Midbrain (tissue), 1 donor: ENCODE results near the gene PER1.

ENCODE experiments used
- DNase-seq: peaks from one replicate; lab custom pipeline; 2025; lab: John Stamatoyannopoulos, UW

PER1 gene

DNA sequence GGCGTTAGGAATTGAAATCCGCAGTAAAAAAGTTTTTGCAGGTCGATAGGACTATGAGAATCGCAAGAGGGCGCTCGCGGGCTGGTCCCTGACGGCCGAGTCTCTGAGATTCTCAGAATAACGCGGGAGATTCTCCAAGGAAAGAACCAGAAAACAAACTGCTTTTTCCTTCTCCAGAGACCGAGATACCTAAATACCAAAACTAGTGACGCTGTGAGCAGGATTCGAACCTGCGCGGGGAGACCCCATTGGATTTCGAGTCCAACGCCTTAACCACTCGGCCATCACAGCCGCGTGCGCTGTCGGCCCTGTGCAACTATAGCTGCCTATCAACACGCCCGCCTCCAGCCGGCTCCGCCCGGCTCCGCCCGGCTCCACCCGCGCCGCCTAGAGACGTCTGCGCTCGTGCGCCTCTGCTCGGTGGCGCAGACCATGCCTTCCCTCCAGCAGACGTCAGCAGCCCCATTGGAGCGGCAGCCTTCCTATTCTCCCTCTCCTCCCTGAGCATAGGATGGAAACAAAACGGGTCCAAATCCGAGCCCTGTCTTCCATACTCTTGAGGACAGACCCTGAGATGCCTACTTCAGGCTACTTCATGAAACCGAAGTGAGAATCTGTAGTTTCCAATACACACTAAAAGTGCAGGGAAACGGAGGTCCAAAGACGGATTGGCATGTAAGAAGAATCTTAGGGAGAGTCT is 13.4 kb downstream of the PER1 start:
- DNase-seq = peak; percentile 97

DNA sequence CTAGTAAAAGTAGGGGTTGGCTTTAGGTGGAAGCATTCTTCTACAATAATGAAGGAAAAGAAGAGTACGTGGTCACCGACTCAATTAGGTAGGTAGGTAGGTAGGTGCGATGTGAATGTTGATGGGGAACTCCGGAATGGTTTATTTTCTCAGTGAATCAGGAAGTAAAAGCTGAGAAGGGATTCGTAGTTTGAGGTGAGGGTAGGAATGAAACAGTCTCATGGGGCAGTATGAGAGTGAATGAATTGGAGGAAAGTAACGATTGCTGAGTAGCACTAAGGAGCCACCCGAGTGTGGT is 13.9 kb downstream of the PER1 start:
- no peak for DNase-seq

GRCh38 chr17:8137645-8138373 is 14.4 kb downstream of the PER1 start:
- no peak for DNase-seq

DNA sequence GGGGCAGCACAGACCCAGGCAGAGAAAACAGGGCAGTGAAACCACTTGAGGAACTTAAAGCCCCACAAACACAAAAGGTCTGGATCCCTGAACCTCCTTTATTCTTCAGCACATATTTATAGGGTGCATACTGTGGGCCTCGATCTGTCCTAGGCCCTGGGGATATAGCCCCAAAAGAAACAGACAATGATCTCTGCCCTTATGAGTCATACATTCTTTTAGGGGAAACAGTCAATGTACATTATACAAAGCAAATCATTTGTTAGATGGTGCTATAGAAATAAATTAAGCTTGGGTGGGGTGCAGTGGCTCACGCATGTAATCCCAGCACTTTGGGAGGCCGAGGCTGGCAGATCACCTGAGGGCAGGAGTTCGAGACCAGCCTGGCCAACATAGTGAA is 18.3 kb downstream of the PER1 start:
- DNase-seq = no peak

- DNase-seq = no peak
Observed at GRCh38 chr17:8133399-8133798, 18.8 kb downstream of the PER1 start.

DNA sequence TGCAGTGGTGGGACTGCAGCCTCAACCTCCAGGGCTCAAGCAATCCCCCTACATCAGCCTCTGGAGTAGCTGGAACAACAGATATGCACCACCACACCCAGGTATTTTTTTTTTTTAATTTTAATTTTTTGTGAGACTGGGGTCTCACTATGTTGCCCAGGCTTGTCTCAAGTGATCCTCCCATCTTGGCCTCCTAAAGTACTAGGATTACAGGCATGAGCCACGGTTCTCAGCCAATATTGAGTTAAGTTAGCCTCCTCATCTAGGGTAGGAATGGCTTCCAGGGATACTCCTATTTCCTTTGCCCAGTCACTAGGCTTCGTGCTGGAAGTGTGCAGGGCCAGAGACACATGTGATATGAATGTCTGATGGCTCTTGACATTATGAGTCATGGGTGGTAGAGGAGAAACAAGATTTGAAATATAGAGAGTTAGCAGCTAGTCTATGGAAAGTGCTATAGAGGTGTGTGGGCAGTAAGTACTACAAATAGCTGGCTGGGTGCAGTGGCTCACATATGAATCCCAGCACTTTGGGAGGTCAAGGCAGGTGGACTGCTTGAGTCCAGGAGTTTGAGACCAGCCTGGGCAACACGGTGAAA is 20.3 kb downstream of the PER1 start:
- DNase-seq = no peak

DNA sequence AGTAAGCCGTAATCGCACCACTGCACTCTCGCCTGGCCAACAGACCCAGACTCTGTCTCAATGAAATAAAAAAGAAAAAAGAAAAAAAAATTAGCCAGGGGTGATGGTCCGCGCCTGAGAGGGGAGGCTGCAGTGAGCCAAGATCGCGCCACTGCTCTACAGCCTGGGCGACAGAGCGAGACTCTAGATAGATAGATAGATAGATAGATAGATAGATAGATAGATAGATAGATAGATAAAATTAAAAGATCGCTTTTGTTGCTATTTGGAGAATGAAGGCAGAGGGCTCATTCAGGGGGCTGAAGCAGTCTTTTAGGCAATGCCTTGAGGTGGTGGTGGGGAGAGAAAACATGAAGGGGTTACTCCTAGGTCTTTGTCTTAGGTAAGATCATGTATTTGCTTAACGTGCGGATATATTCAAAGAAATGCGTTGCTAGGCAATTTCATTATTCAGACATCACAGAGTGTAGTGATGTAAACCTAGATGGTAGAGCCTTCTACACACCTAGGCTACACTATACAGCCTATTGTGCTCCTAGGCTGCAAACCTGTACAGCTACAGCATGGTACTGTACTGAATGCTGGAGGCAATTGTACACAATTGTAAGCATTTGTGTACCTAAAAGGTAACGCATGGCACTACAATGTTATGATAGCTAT is 23.9 kb downstream of the PER1 start:
- no peak for DNase-seq

GRCh38 chr17:8126491-8127066 is 25.6 kb downstream of the PER1 start:
- no peak for DNase-seq

DNA sequence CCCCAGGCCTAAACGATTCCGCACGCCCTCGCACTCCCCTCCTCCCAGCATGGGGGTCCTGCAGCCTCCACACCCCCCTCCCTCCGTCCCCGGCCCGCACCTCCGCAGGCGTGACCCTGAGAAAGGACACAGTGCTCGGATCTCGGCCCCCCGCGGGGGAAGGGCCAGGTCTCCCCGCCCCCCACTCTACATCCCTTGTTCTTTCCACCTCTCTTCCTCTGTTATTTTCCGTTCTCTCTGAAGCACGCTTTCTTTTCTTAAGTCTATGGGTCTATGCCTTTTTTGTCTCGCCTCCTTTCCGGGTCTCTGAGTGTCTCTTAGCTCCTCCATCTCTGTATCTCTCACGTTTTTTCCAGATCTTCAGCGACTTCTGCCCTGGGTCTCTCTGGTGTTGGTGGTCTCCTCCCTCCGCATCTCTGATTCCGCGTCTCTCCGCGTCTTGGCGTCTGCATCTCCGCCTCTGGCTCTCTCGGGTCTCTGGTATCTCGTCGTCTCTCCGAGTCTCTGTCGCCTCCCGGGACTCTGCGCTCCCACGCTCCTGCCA is 26.2 kb downstream of the PER1 start:
- no peak for DNase-seq

GRCh38 chr17:8125154-8125946 is 26.9 kb downstream of the PER1 start:
- peak; percentile 83 for DNase-seq

DNA sequence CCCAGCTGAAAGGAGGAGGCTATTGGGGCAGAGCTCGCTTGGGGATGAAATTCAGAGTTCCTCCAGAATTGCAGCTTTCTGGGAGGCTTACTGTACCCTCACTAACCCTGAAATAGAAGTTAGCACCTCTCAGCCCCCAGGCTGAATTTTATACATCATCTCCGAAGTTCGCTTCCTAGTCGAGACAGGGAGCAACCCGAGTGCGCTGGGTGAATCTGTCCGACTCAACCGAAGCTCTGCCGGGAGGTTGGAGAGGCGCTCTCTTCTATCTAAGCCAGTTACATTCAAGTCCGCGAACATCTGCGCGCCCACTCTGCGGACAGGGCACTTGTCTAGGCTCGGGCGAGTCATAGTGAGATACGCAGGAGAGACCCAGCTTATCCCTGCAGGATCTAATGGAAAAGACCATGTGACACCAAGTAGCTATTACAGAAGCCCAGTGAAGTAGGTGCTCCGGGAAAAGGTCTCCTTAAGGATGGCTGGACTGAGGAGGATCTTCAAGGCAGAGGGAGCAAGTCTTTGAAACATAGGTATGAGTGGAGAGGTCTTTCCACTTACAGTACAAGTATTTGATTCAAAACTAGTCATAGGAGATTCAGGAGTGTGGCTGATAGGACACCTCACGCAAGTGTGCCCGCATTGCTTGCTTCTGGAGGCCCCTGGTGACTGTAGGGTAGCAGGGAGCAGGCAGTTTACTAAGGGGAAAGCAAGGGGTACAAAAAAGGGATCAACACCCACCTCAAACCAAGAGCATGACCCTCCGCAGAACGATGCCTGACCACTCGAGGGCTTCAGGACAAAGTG is 27.7 kb downstream of the PER1 start:
- DNase-seq = no peak

GRCh38 chr17:8123695-8124349 is 28.4 kb downstream of the PER1 start, which contains the start of gene HES7:
TSS of gene HES7 (minus strand) at chr17:8124106. CDS start at chr17:8124084, 22 bp downstream.
- no peak for DNase-seq

- no peak for DNase-seq
Observed at GRCh38 chr17:8122924-8123694, 29.1 kb downstream of the PER1 start.

GRCh38 chr17:8122422-8122923 is 29.7 kb downstream of the PER1 start:
- no peak for DNase-seq

- DNase-seq = peak; percentile 74
Observed at GRCh38 chr17:8121681-8122421, 30.4 kb downstream of the PER1 start.

- DNase-seq = no peak
Observed at GRCh38 chr17:8121407-8121680, 30.9 kb downstream of the PER1 start.

- DNase-seq = peak; percentile 48
Observed at GRCh38 chr17:8120520-8121406, 31.4 kb downstream of the PER1 start.
